ENCODE data around the gene CHM. TPM values are rescaled to one million over a fixed set of nuclear protein-coding genes. Genes with fewer than 3 reads are reported as not detected.

Gene CHM
- total RNA-seq, 2 donors from 2014 or later: 8.7 to 13.0 TPM

GRCh38 chrX:86002076-86002896 lies 45.1 kb downstream of the CHM start:
- no peak for TF ChIP-seq CTCF (IDR thresholded peaks at IDR 0.05)
- no peak for DNase-seq (ENCODE audit: low spot score)
- no peak overlapping the region for H3K4me3 ChIP-seq

DNA sequence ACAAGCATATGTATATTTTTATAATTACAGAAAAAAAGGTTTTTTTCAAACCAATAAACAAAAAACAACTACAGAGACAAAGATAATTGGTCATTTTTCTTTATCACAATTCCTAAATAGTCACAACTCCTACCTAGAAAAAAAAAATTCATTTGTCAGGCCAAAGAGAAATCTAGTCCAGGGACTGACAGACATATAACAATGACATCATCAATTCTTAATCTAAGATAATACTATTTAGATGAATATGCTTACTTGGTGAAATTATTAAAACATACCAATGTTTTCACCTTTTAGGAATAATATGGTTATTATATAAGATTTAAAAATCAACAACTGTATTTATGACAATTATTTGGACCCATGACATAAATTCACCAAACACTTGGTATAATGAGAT lies 48.4 kb downstream of the CHM start:
- H3K4me3 ChIP-seq: no peak overlapping the region
- TF ChIP-seq CTCF (IDR thresholded peaks at IDR 0.05): no peak
- no peaks in the 10 kb centered on the region for H3K36me3 ChIP-seq
- no peaks in the 10 kb centered on the region for H3K4me1 ChIP-seq
- no peaks in the 10 kb centered on the region for H3K9me3 ChIP-seq
- no peaks in the 10 kb centered on the region for H3K27me3 ChIP-seq
- no peak overlapping the region for H3K27ac ChIP-seq
- no peak for DNase-seq (ENCODE audit: low spot score)

More at GRCh38 chrX:86002076-86002896, 45.1 kb downstream of the CHM start:
- Histone ChIP-seq H3K27ac (no peak overlapping the region), H3K9me3 (no peaks in the 10 kb centered on the region), H3K4me1 (no peaks in the 10 kb centered on the region), H3K36me3 (no peaks in the 10 kb centered on the region), H3K27me3 (no peaks in the 10 kb centered on the region)

GRCh38 chrX:85996555-85996954 lies 50.8 kb downstream of the CHM start:
- DNase-seq (ENCODE audit: low spot score): no peak
- Histone ChIP-seq H3K4me3 (no peak overlapping the region), H3K4me1 (no peaks in the 10 kb centered on the region), H3K27me3 (no peaks in the 10 kb centered on the region), H3K27ac (no peak overlapping the region), H3K36me3 (no peaks in the 10 kb centered on the region), H3K9me3 (no peaks in the 10 kb centered on the region)
- no peak for TF ChIP-seq CTCF (IDR thresholded peaks at IDR 0.05)

- Histone ChIP-seq H3K36me3 (no peaks in the 10 kb centered on the region), H3K4me1 (no peaks in the 10 kb centered on the region), H3K4me3 (no peak overlapping the region), H3K27ac (no peak overlapping the region), H3K9me3 (no peaks in the 10 kb centered on the region), H3K27me3 (no peaks in the 10 kb centered on the region)
- DNase-seq (ENCODE audit: low spot score): no peak
- TF ChIP-seq CTCF (IDR thresholded peaks at IDR 0.05): no peak
These were observed 51.7 kb downstream of the CHM start for GRCh38 chrX:85995641-85996040.

DNA sequence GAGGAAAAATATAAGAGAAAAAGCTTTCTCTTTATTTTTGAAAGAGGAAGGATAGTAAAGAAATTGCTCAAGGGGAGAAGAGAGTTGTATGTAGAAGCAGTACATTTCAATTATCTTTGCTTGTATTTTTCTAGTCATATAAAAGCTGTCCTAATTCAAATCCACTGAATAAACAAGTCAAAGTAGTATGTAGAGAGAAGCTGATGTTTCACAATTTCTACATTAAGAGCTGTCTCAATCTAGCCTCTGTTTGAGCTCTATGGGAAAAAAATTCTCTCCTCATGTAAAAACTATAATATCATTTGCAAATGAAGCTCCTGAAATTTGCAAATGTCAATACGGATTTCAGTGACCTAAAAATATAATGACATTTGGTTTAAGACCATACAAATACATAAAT lies 52.6 kb downstream of the CHM start:
- H3K27me3 ChIP-seq: no peaks in the 10 kb centered on the region
- no peaks in the 10 kb centered on the region for H3K4me1 ChIP-seq
- no peak overlapping the region for H3K27ac ChIP-seq
- H3K4me3 ChIP-seq: no peak overlapping the region
- no peaks in the 10 kb centered on the region for H3K9me3 ChIP-seq
- no peaks in the 10 kb centered on the region for H3K36me3 ChIP-seq
- TF ChIP-seq CTCF (IDR thresholded peaks at IDR 0.05): no peak
- DNase-seq (ENCODE audit: low spot score): no peak

- Histone ChIP-seq H3K4me3 (no peak overlapping the region), H3K4me1 (no peaks in the 10 kb centered on the region), H3K36me3 (no peaks in the 10 kb centered on the region), H3K27ac (no peak overlapping the region), H3K9me3 (no peaks in the 10 kb centered on the region), H3K27me3 (no peaks in the 10 kb centered on the region)
- no peak for TF ChIP-seq CTCF (IDR thresholded peaks at IDR 0.05)
- no peak for DNase-seq (ENCODE audit: low spot score)
These were observed 53.1 kb downstream of the CHM start for GRCh38 chrX:85994228-85994627.

Measured in right atrium auricular region (tissue), 2 donors.